Esophagus (tissue), 2 donors: ENCODE data around the gene CCNG2. TPM values are rescaled to one million over a fixed set of nuclear protein-coding genes. Genes with fewer than 3 reads are reported as not detected.
A peak's percentile ranks its signal among the peaks of the same experiment; 100 is the strongest.

Experiments used
- H3K27ac ChIP-seq, 2 donors: one replicate each; pipeline ENCODE4 v1.5.1; 2013; ENCODE audit warnings: low read depth in 2 of 2, mild to moderate bottlenecking in 2 of 2, inconsistent platforms in 1 of 2, low read length in 1 of 2, moderate library complexity in 1 of 2
- H3K27me3 ChIP-seq, 2 donors: one replicate each; pipeline ENCODE4 v1.6.1; 2013; ENCODE audit warnings: low read length in 2 of 2, control low read depth in 1 of 2, mild to moderate bottlenecking in 1 of 2; ENCODE audit not compliant: insufficient read depth in 2 of 2, control insufficient read depth in 1 of 2
- H3K36me3 ChIP-seq, 2 donors: one replicate each; pipeline ENCODE4 v1.6.1; 2013; ENCODE audit warnings: low read length in 1 of 2; ENCODE audit not compliant: control insufficient read depth in 2 of 2, insufficient read depth in 2 of 2
- H3K4me1 ChIP-seq, 2 donors: one replicate each; pipeline ENCODE4 v1.6.1; 2013; ENCODE audit warnings: low read length in 1 of 2; ENCODE audit not compliant: control insufficient read depth in 2 of 2, insufficient read depth in 2 of 2
- H3K4me3 ChIP-seq, 2 donors: one replicate each; pipeline ENCODE4 v1.5.1; 2013; ENCODE audit warnings: low read length in 2 of 2, mild to moderate bottlenecking in 2 of 2, low read depth in 1 of 2, moderate library complexity in 1 of 2
- H3K9me3 ChIP-seq, 2 donors: one replicate each; pipeline ENCODE4 v1.6.1; 2013; ENCODE audit warnings: mild to moderate bottlenecking in 2 of 2, low read depth in 1 of 2, low read length in 1 of 2, moderate library complexity in 1 of 2; ENCODE audit not compliant: control insufficient read depth in 2 of 2, insufficient read depth in 1 of 2
- WGBS, 2 donors: extraction: QIAGEN DNeasy Blood & Tissue Kit; methylation state at CpG; one replicate each; pipeline ENCODE4 v1.1.7; 2013; 5-methylcytosine and 5-hydroxymethylcytosine counted together
- polyA plus RNA-seq, 2 donors: library from polyadenylated mRNA; stranded (reverse); fragments of 200-250 nt; gene quantifications; one replicate each; pipeline ENCODE4 v1.2.3, GENCODE V29; 2013
- donor health status: healthy with polysubstance abuse.
- donor health status: Bipolar disorder and iron deficiency.

The CCNG2 gene
- polyA plus RNA-seq, result 100 to 1,000 TPM in 1 of 2 donors, 10 to 100 TPM in 1; 64.9 to 134 TPM

- WGBS, 2 donors, result 0% methylated on average over 88 to 94 of the region's 94 CpGs
- Histone ChIP-seq H3K4me3 (peak within 1 kb of the TSS; percentile 83 to 99), H3K4me1 (peaks cover 0 to 2% of the 10 kb centered on the region in 2 donors), H3K27ac (peak within 1 kb of the TSS; percentile 91 to 97), H3K9me3 (no peaks in the 10 kb centered on the region), H3K36me3 (peaks cover 0 to 3% of the 10 kb centered on the region in 2 donors), H3K27me3 (no peaks in the 10 kb centered on the region)
These were observed at the start of gene CCNG2 for GRCh38 chr4:77156912-77157858. CCNG2 (plus strand) TSS chr4:77157207; CDS start chr4:77158533, 1,326 bp downstream.

- Histone ChIP-seq H3K4me3 (no peak overlapping the region), H3K9me3 (no peaks in the 10 kb centered on the region), H3K27me3 (no peaks in the 10 kb centered on the region), H3K27ac (no peak overlapping the region), H3K36me3 (no peaks in the 10 kb centered on the region), H3K4me1 (no peaks in the 10 kb centered on the region)
- 59 to 87% methylated on average over 1 of the region's 1 CpG for WGBS, 2 donors
These were observed 46.3 kb upstream of the CCNG2 start for GRCh38 chr4:77110730-77111129.

- Histone ChIP-seq H3K4me3 (no peak overlapping the region), H3K9me3 (no peaks in the 10 kb centered on the region), H3K27ac (no peak overlapping the region), H3K36me3 (no peaks in the 10 kb centered on the region), H3K27me3 (no peaks in the 10 kb centered on the region), H3K4me1 (no peaks in the 10 kb centered on the region)
- WGBS, 2 donors, result 95 to 97% methylated on average over 29 of the region's 29 CpGs
These were observed 43.9 kb upstream of the CCNG2 start for GRCh38 chr4:77113069-77113468.

GRCh38 chr4:77117721-77118120 lies 39.3 kb upstream of the CCNG2 start:
- no peaks in the 10 kb centered on the region for H3K9me3 ChIP-seq
- H3K27me3 ChIP-seq, result no peaks in the 10 kb centered on the region
- no peak overlapping the region for H3K27ac ChIP-seq
- no peak overlapping the region for H3K4me3 ChIP-seq
- no peaks in the 10 kb centered on the region for H3K36me3 ChIP-seq
- H3K4me1 ChIP-seq, result no peaks in the 10 kb centered on the region

GRCh38 chr4:77120886-77121508 lies 36.0 kb upstream of the CCNG2 start:
- Histone ChIP-seq H3K27me3 (no peaks in the 10 kb centered on the region), H3K27ac (no peak overlapping the region), H3K4me3 (no peak overlapping the region), H3K9me3 (no peaks in the 10 kb centered on the region), H3K36me3 (no peaks in the 10 kb centered on the region), H3K4me1 (no peaks in the 10 kb centered on the region)
- WGBS, 2 donors, result 88 to 95% methylated on average over 8 of the region's 8 CpGs

GRCh38 chr4:77121736-77122240 lies 35.2 kb upstream of the CCNG2 start:
- H3K36me3 ChIP-seq, result no peaks in the 10 kb centered on the region
- H3K4me1 ChIP-seq, result no peaks in the 10 kb centered on the region
- no peaks in the 10 kb centered on the region for H3K9me3 ChIP-seq
- no peak overlapping the region for H3K4me3 ChIP-seq
- WGBS, 2 donors, result 91 to 96% methylated on average over 5 of the region's 5 CpGs
- H3K27ac ChIP-seq, result no peak overlapping the region
- H3K27me3 ChIP-seq, result no peaks in the 10 kb centered on the region

GRCh38 chr4:77122656-77123055 lies 34.4 kb upstream of the CCNG2 start:
- no peak overlapping the region for H3K4me3 ChIP-seq
- no peaks in the 10 kb centered on the region for H3K36me3 ChIP-seq
- H3K27me3 ChIP-seq, result no peaks in the 10 kb centered on the region
- no peak overlapping the region for H3K27ac ChIP-seq
- H3K4me1 ChIP-seq, result no peaks in the 10 kb centered on the region
- no peaks in the 10 kb centered on the region for H3K9me3 ChIP-seq
- 88 to 89% methylated on average over 4 of the region's 4 CpGs for WGBS, 2 donors

- H3K9me3 ChIP-seq, result no peaks in the 10 kb centered on the region
These were observed 33.6 kb upstream of the CCNG2 start for GRCh38 chr4:77123411-77123810.

GRCh38 chr4:77124576-77124975 lies 32.4 kb upstream of the CCNG2 start:
- Histone ChIP-seq H3K4me3 (no peak overlapping the region), H3K27ac (no peak overlapping the region), H3K27me3 (no peaks in the 10 kb centered on the region), H3K9me3 (no peaks in the 10 kb centered on the region), H3K4me1 (no peaks in the 10 kb centered on the region), H3K36me3 (no peaks in the 10 kb centered on the region)
- WGBS, 2 donors, result 58 to 93% methylated on average over 3 of the region's 3 CpGs

More at GRCh38 chr4:77123411-77123810, 33.6 kb upstream of the CCNG2 start:
- no peak overlapping the region for H3K4me3 ChIP-seq
- no peaks in the 10 kb centered on the region for H3K4me1 ChIP-seq
- 75 to 77% methylated on average over 1 of the region's 1 CpG for WGBS, 2 donors
- no peak overlapping the region for H3K27ac ChIP-seq
- H3K27me3 ChIP-seq, result no peaks in the 10 kb centered on the region
- H3K36me3 ChIP-seq, result no peaks in the 10 kb centered on the region
